Lung (tissue), 12 donors: ENCODE results near the gene SAMD11. TPM values are rescaled to one million over a fixed set of nuclear protein-coding genes. Genes with fewer than 3 reads are reported as not detected.
"Not testable (repeated sequence)": the region's sequence is repeated elsewhere in the genome, so short reads cannot be mapped to it uniquely, and the experiment has no call there.

ENCODE experiments used
- ATAC-seq: fragments of 200-7000 bp; cut with Tn5 transposase; one replicate; pipeline ENCODE4 v1.9.1; 2020; ENCODE audit warnings: moderate number of reproducible peaks; ENCODE audit not compliant: insufficient read depth, low FRiP score
- DNase-seq, 3 donors: peaks; one replicate each; pipeline ENCODE4 v3.0.0-alpha.2; 2013 to 2017
- H3K27ac ChIP-seq, 2 donors: one replicate each; pipeline ENCODE4 v1.5.1; 2013; ENCODE audit warnings: mild to moderate bottlenecking in 2 of 2, moderate library complexity in 2 of 2, control low read depth in 1 of 2, inconsistent platforms in 1 of 2, low read depth in 1 of 2, low read length in 1 of 2
- H3K27me3 ChIP-seq, 3 donors: one replicate each; pipeline ENCODE4 v1.5.1; 2013; ENCODE audit warnings: low read length in 2 of 3; ENCODE audit not compliant: control insufficient read depth in 3 of 3, insufficient read depth in 3 of 3
- H3K36me3 ChIP-seq, 4 donors: one replicate each; pipeline ENCODE4 v1.5.1; 2013; ENCODE audit warnings: low read length in 4 of 4, mild to moderate bottlenecking in 1 of 4, moderate library complexity in 1 of 4; ENCODE audit not compliant: control insufficient read depth in 4 of 4, insufficient read depth in 4 of 4
- H3K4me1 ChIP-seq, 5 donors: one replicate each; pipeline ENCODE4 v1.5.1; 2013; ENCODE audit warnings: low read length in 5 of 5, mild to moderate bottlenecking in 2 of 5, moderate library complexity in 1 of 5; ENCODE audit not compliant: control insufficient read depth in 5 of 5, insufficient read depth in 5 of 5
- H3K4me3 ChIP-seq: one replicate; pipeline ENCODE4 v1.5.1; 2013; ENCODE audit warnings: mild to moderate bottlenecking, control low read depth, moderate library complexity
- H3K9ac ChIP-seq, 2 donors: one replicate each; pipeline ENCODE4 v1.5.1; 2013; ENCODE audit warnings: low read length in 2 of 2, control low read depth in 1 of 2; ENCODE audit not compliant: insufficient read depth in 1 of 2
- H3K9me3 ChIP-seq, 4 donors: one replicate each; pipeline ENCODE4 v1.5.1; 2013; ENCODE audit warnings: low read length in 3 of 4, mild to moderate bottlenecking in 1 of 4, moderate library complexity in 1 of 4; ENCODE audit not compliant: control insufficient read depth in 4 of 4, insufficient read depth in 3 of 4
- CTCF ChIP-seq: IDR thresholded peaks from 2 replicates; pipeline ENCODE4 v1.5.1; 2012; ENCODE audit warnings: mild to moderate bottlenecking; ENCODE audit errors: control extremely low read depth, extremely low read depth
- WGBS, 2 donors: extraction: QIAGEN DNeasy Blood & Tissue Kit; methylation state at CpG; one replicate each; pipeline ENCODE4 v1.1.7; 2013; 5-methylcytosine and 5-hydroxymethylcytosine counted together
- polyA plus RNA-seq, 2 donors: library from polyadenylated mRNA; stranded (reverse); fragments of 200-250 nt; gene quantifications; one replicate each; pipeline ENCODE4 v1.2.1, GENCODE V29; 2013
- total RNA-seq, 2 donors: library from RNA; depleted of rRNA in 1 of 2; stranded (reverse); fragments of >200 nt in 1 of 2; gene quantifications; one replicate each; pipeline ENCODE4 v1.2.1, GENCODE V29; 2014 to 2021
- donor health status: control.
- donor health status: control.
- donor health status: Bipolar disorder and iron deficiency.
- donor health status: healthy.
- donor health status: DM: yes; HTN: yes; CAD: no.

Gene SAMD11
- total and polyA plus RNA-seq, 4 donors = 3.7 to 26.3 (median 5.8) TPM

GRCh38 chr1:975365-975764, 51.6 kb downstream of the SAMD11 start:
- 65 to 82% methylated on average over 7 to 9 of the region's 9 CpGs for WGBS, 2 donors
- DNase-seq (no peak), ATAC-seq (no peak)
- H3K9ac ChIP-seq = no peak overlapping the region
- peaks cover 0 to 25% (median 1%) of the 10 kb centered on the region in 3 donors for H3K27me3 ChIP-seq
- no peak for TF ChIP-seq CTCF
- H3K4me1 ChIP-seq = peaks cover 0 to 6% (median 0%) of the 10 kb centered on the region in 5 donors
- H3K4me3 ChIP-seq = no peak overlapping the region
- H3K9me3 ChIP-seq = peaks cover 0 to 2% (median 0%) of the 10 kb centered on the region in 4 donors
- no peak overlapping the region for H3K27ac ChIP-seq
- no peaks in the 10 kb centered on the region for H3K36me3 ChIP-seq

DNA sequence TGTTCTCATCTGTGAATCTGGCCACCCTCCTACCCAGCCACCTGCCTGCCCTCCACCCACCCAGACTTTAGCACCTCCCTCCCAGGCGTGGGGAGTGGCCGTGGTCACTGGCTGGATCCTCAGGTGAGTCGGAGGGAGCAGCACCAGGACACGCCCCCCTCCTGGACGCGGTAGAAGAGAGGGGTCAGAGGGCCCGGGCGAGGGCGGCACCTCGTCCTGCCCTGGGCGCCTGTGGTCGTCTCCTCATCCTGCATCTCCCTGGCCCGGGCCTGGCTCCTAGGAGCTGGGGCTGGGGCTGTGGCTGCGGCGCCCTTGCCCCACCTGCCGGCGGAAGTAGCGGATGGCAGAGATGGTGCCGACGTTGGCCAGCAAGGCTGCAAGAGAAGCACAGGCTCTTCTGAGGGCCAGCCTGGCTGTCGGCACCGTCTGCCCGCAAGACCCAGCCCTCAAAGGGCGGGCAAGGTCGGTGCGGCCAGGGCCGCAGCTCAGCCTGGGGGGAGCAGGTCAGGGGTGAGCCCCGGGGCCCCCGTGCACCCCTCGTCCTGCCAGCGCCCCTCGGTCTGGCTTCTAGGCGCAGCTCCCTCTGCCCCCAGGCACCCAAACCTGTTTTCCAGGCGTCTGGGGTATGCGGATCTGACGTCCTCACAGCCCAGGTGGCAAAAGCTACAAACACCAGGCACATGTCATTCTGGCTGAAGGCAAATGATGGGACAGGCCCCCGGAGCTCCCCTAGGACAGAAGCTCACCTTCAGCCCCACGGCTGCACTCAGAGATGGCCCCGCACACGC, 52.4 kb downstream of the SAMD11 start:
- Histone ChIP-seq H3K9me3 (peaks cover 0 to 2% (median 0%) of the 10 kb centered on the region in 4 donors), H3K27me3 (peaks cover 0 to 19% (median 0%) of the 10 kb centered on the region in 3 donors), H3K36me3 (no peaks in the 10 kb centered on the region), H3K27ac (no peak overlapping the region), H3K4me3 (no peak overlapping the region), H3K9ac (no peak overlapping the region), H3K4me1 (peaks cover 0 to 6% (median 0%) of the 10 kb centered on the region in 5 donors)
- ATAC-seq = no peak
- TF ChIP-seq CTCF = peak; percentile 32
- WGBS, 2 donors = 3 to 5% methylated on average over 28 to 40 of the region's 40 CpGs
- peak; percentile 76 to 82 (median 77) for DNase-seq

DNA sequence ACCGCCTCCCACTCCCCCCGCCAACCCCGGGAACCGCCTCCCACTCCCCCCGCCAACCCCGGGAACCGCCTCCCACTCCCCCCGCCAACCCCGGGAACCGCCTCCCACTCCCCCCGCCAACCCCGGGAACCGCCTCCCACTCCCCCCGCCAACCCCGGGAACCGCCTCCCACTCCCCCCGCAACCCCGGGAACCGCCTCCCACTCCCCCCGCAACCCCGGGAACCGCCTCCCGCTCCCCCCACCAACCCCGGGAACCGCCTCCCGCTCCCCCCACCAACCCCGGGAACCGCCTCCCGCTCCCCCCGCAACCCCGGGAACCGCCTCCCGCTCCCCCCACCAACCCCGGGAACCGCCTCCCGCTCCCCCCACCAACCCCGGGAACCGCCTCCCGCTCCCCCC, 53.1 kb downstream of the SAMD11 start:
- not testable (repeated sequence) for DNase-seq, ATAC-seq, H3K9me3 ChIP-seq, H3K4me1 ChIP-seq, H3K9ac ChIP-seq, H3K27ac ChIP-seq, H3K4me3 ChIP-seq, H3K36me3 ChIP-seq
- WGBS, 2 donors = 64 to 72% methylated on average over 14 to 15 of the region's 39 CpGs
- peaks cover 0 to 15% (median 0%) of the 10 kb centered on the region in 3 donors for H3K27me3 ChIP-seq

GRCh38 chr1:978069-978834, 54.5 kb downstream of the SAMD11 start:
- Histone ChIP-seq H3K27ac (no peak overlapping the region), H3K9ac (no peak overlapping the region), H3K4me3 (no peak overlapping the region)

More at GRCh38 chr1:978069-978834, 54.5 kb downstream of the SAMD11 start:
- peaks cover 0 to 21% (median 5%) of the 10 kb centered on the region in 3 donors for H3K27me3 ChIP-seq
- H3K36me3 ChIP-seq = no peaks in the 10 kb centered on the region
- H3K9me3 ChIP-seq = peaks cover 0 to 2% (median 0%) of the 10 kb centered on the region in 4 donors
- 86 to 88% methylated on average over 44 of the region's 44 CpGs for WGBS, 2 donors
- H3K4me1 ChIP-seq = peaks cover 0 to 6% (median 0%) of the 10 kb centered on the region in 5 donors
- no peak for TF ChIP-seq CTCF
- no peak for DNase-seq
- ATAC-seq = no peak
